HG03558 (cell line): Measurements from ENCODE around the gene BCOR.

Experiments
- ATAC-seq: cut with Tn5 transposase; IDR thresholded peaks from one replicate; pipeline ENCODE4 v1.9.1; 2021; ENCODE audit warnings: moderate number of reproducible peaks; ENCODE audit not compliant: unreplicated experiment; ENCODE audit errors: extremely low read depth

BCOR gene

GRCh38 chrX:40007756-40008705 is 89.7 kb downstream of the BCOR start:
- ATAC-seq, result no peak

- no peak for ATAC-seq
These were observed 90.5 kb downstream of the BCOR start for GRCh38 chrX:40007131-40007755.

DNA sequence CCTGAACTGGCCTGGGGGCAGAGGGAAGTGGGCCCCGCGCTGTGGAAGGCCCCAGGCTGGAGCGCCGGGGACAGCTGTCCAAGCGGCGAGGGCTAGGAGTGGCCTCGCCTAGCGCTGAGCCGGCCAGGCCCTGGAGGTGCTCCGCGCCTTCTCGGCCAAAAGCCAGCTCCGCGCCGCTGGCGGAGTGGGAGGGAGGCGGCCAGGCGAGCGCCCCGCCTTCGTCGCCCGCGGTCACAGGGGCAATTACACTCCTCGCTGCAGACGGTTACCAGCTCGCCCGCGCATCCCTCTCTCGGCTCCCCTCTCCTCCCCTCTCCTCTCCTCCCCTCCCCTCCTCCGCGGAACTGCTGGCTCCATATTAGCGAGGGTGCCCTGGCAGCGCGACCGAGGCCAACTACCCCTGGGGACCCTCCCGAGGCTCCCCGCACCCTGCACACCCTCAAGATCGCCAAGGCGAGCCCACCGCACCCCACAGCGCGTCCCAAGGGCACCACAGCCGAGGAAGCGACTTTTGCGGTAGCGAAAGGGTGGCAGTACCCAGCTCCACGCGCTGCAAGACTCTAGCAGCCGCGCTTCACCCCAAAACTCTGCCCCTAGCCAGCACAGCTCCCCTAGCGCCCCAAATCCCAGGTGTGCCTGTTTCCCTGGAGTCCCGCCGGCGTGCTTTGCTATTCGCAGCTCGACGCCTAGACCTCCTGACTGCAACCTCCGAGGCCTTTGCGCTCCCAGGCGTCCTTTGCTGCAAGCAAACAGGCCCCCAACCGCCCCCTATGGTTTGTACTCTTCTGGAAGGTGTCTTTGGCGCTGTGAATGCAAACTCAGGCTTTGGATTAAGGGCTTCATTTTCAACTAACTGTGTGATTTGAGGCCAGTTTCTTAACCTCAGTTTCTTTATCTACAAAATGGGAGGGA is 91.4 kb downstream of the BCOR start:
- ATAC-seq, result no peak

GRCh38 chrX:40005292-40006011 is 92.3 kb downstream of the BCOR start:
- ATAC-seq, result no peak

- no peak for ATAC-seq
These were observed 92.9 kb downstream of the BCOR start for GRCh38 chrX:40004921-40005291.

- no peak for ATAC-seq
These were observed 93.6 kb downstream of the BCOR start for GRCh38 chrX:40004246-40004535.

DNA sequence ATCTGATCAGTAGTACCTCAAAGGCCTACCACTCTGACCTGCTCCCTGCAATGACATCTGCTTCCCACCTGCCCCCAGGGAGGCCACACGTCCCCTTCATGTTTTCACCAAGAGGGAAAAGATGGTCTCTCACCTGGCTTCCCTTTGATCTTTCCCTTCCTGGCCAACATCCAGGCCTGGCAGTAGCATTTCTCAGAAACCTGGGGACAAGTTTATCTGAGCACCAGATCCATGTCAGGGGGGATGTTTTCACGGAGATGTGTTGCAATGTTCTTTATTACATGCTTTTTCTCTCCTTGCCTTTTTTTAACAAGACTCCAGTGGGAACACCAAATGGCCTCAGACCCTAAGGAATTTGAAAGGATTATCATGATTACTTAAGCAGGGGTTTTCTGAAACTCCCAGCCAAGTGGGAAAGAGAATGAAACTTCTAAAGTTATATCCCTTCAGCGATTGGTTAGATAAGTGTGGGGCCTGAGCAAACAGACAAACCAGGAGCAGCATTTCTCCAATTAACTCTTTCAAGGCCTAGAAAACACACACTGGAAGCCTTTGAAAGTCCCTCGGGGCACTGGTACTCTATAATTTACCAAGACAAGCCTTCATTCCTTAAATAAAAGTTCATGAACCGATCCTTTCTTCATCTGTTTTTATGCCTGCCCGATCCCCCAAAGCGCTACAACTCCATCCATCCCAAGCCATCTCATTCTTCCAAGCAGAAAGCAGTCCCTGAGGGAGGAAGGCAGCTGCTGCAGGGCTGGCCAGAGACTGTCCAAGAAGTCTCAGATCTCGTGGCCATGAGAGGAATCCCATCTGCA is 94.1 kb downstream of the BCOR start:
- no peak for ATAC-seq

DNA sequence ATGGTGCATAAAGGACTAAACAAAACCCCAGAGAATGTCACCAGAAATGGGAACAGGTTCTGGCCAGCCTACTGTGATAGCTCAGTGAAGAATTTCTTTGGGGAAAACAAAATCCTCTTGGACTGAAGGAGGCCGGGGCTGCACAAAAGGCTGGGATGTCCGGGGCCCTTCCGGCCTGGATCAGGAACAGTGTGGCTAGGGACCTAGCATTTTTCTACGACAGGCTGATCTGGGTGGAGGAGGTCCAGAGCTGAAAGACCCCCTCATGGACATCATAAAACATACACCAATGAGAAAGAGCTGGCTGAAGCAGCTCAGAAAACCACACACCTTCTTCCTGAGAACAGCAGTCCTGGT is 94.7 kb downstream of the BCOR start:
- no peak for ATAC-seq
